ENCODE measurements around the gene KLHL21. TPM values are rescaled to one million over a fixed set of nuclear protein-coding genes. Genes with fewer than 3 reads are reported as not detected.
A peak's percentile ranks its signal among the peaks of the same experiment; 100 is the strongest.

KLHL21 gene
- total RNA-seq, 2 experiments from 2014 or later = 32.0 to 33.5 TPM

- no peak for TF ChIP-seq CTCF (IDR thresholded peaks at IDR 0.05)
- ChIA-PET CTCF (no interaction called here), POLR2A (interaction anchor here (3.5 kb wide), 1 partner anchor 13 kb away, joined by 19 read pairs; no protein-coding TSS in a partner anchor)
- Histone ChIP-seq H3K36me3 (ENCODE audit: insufficient read depth, low read length) (peaks cover 49% of the 10 kb centered on the region), H3K4me3 (ENCODE audit: low read length) (no peak overlapping the region), H3K27me3 (ENCODE audit: control insufficient read depth in 1 of 2, insufficient read depth in 2 of 2, low read length in 2 of 2) (no peaks in the 10 kb centered on the region), H3K9me3 (ENCODE audit: control insufficient read depth in 1 of 2, insufficient read depth in 1 of 2, low read length in 2 of 2) (no peaks in the 10 kb centered on the region), H3K27ac (ENCODE audit: low read depth in 1 of 2, low read length in 2 of 2) (peak overlapping the region in 1 of 2 donors; percentile 21), H3K4me1 (ENCODE audit: insufficient read depth, low read length) (peaks cover 52% of the 10 kb centered on the region)
- Mint-ChIP-seq H3K9me3 (no peaks in the 10 kb centered on the region), H3K27ac (peak overlapping the region; percentile 55), H3K27me3 (no peaks in the 10 kb centered on the region), H3K4me1 (ENCODE audit: low read depth) (peaks cover 37% of the 10 kb centered on the region), H3K36me3 (ENCODE audit: low read depth) (peaks cover 35% of the 10 kb centered on the region), H3K4me3 (peak overlapping the region; percentile 11)
- intact Hi-C loops (cut with DNase I, micrococcal nuclease) = no loop called here
- no peak for DNase-seq
- no peak for ATAC-seq (ENCODE audit: poor library complexity)
Observed at GRCh38 chr1:6587261-6588005, 15.2 kb downstream of the KLHL21 start.

- peaks cover 35% of the 10 kb centered on the region for H3K36me3 Mint-ChIP-seq (ENCODE audit: low read depth)
- no peaks in the 10 kb centered on the region for H3K9me3 Mint-ChIP-seq
- no peak overlapping the region for H3K4me3 Mint-ChIP-seq
- H3K27me3 Mint-ChIP-seq = no peaks in the 10 kb centered on the region
- Histone ChIP-seq H3K4me1 (ENCODE audit: insufficient read depth, low read length) (peaks cover 52% of the 10 kb centered on the region), H3K4me3 (ENCODE audit: low read length) (no peak overlapping the region), H3K9me3 (ENCODE audit: control insufficient read depth in 1 of 2, insufficient read depth in 1 of 2, low read length in 2 of 2) (no peaks in the 10 kb centered on the region), H3K27me3 (ENCODE audit: control insufficient read depth in 1 of 2, insufficient read depth in 2 of 2, low read length in 2 of 2) (no peaks in the 10 kb centered on the region), H3K36me3 (ENCODE audit: insufficient read depth, low read length) (peaks cover 43% of the 10 kb centered on the region), H3K27ac (ENCODE audit: low read depth in 1 of 2, low read length in 2 of 2) (no peak overlapping the region)
- ChIA-PET POLR2A (no interaction called here), CTCF (no interaction called here)
- TF ChIP-seq CTCF (IDR thresholded peaks at IDR 0.05) = no peak
- peaks cover 42% of the 10 kb centered on the region for H3K4me1 Mint-ChIP-seq (ENCODE audit: low read depth)
- no peak for DNase-seq
- intact Hi-C loops (cut with DNase I, micrococcal nuclease) = no loop called here
- ATAC-seq (ENCODE audit: poor library complexity) = no peak
- H3K27ac Mint-ChIP-seq = no peak overlapping the region
Observed at GRCh38 chr1:6586404-6586816, 16.3 kb downstream of the KLHL21 start.

- Mint-ChIP-seq H3K27me3 (no peaks in the 10 kb centered on the region), H3K36me3 (ENCODE audit: low read depth) (peaks cover 35% of the 10 kb centered on the region), H3K4me1 (ENCODE audit: low read depth) (peaks cover 42% of the 10 kb centered on the region), H3K27ac (no peak overlapping the region), H3K9me3 (no peaks in the 10 kb centered on the region), H3K4me3 (no peak overlapping the region)
- DNase-seq (no peak), ATAC-seq (ENCODE audit: poor library complexity) (no peak)
- intact Hi-C loops (cut with DNase I, micrococcal nuclease) = no loop called here
- no peak for TF ChIP-seq CTCF (IDR thresholded peaks at IDR 0.05)
- Histone ChIP-seq H3K9me3 (ENCODE audit: control insufficient read depth in 1 of 2, insufficient read depth in 1 of 2, low read length in 2 of 2) (no peaks in the 10 kb centered on the region), H3K4me3 (ENCODE audit: low read length) (no peak overlapping the region), H3K27me3 (ENCODE audit: control insufficient read depth in 1 of 2, insufficient read depth in 2 of 2, low read length in 2 of 2) (no peaks in the 10 kb centered on the region), H3K27ac (ENCODE audit: low read depth in 1 of 2, low read length in 2 of 2) (no peak overlapping the region), H3K36me3 (ENCODE audit: insufficient read depth, low read length) (peaks cover 39% of the 10 kb centered on the region), H3K4me1 (ENCODE audit: insufficient read depth, low read length) (peaks cover 52% of the 10 kb centered on the region)
- ChIA-PET CTCF (no interaction called here), POLR2A (no interaction called here)
Observed at GRCh38 chr1:6585841-6586240, 16.8 kb downstream of the KLHL21 start.

Data from CD4-positive, alpha-beta T cell (primary cell).